HG03095 (cell line): Measurements from ENCODE around the gene TMEM72.
"Not testable (repeated sequence)": the region's sequence is repeated elsewhere in the genome, so short reads cannot be mapped to it uniquely, and the experiment has no call there.

Experiments
- ATAC-seq: cut with Tn5 transposase; IDR thresholded peaks from one replicate; pipeline ENCODE4 v1.9.1; 2021; ENCODE audit warnings: moderate library complexity; ENCODE audit not compliant: unreplicated experiment

Gene TMEM72

GRCh38 chr10:44911081-44911540, at the start of gene TMEM72:
Gene TMEM72, plus strand, starts transcription at chr10:44911337. Its CDS starts 176 bp downstream, at chr10:44911513.
- no peak for ATAC-seq

- ATAC-seq, result no peak
These were observed 49.0 kb upstream of the TMEM72 start for GRCh38 chr10:44862006-44862751.

- ATAC-seq, result no peak
These were observed 48.2 kb upstream of the TMEM72 start for GRCh38 chr10:44862924-44863323.

DNA sequence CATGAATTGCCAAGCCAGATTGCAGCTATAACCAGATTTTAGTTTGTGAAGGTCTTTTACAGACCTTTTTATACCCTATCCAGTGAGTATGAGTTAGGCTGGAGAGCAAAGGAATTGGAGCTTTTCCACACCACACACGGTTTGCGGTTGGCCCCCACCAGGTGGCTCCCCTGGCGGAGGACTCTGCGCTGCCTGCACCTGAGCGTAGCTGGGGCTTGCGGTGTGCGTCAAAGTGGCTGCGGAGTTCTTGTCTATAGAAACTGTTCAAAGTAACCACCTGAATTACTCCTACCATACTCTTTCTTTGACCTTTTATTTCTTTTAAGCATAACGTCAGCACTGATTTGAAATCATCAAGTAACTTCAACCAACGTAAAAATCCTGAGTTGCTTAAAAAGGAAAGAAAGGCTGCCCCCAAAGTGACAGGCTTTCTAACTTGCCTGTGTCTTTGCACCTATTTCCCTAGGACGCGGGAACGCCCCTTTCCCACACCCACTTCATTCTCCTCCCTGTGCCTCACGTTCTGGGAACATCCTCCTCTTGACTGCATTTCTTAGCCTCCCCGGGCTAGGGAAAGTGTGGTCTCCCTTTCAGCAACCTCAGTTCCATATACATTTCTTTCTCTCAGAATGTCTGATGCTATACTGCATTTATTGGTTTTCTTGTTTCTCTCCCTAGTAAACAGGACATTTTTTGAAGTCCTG, 47.6 kb upstream of the TMEM72 start:
- no peak for ATAC-seq

GRCh38 chr10:44864051-44864450, 47.1 kb upstream of the TMEM72 start:
- no peak for ATAC-seq

DNA sequence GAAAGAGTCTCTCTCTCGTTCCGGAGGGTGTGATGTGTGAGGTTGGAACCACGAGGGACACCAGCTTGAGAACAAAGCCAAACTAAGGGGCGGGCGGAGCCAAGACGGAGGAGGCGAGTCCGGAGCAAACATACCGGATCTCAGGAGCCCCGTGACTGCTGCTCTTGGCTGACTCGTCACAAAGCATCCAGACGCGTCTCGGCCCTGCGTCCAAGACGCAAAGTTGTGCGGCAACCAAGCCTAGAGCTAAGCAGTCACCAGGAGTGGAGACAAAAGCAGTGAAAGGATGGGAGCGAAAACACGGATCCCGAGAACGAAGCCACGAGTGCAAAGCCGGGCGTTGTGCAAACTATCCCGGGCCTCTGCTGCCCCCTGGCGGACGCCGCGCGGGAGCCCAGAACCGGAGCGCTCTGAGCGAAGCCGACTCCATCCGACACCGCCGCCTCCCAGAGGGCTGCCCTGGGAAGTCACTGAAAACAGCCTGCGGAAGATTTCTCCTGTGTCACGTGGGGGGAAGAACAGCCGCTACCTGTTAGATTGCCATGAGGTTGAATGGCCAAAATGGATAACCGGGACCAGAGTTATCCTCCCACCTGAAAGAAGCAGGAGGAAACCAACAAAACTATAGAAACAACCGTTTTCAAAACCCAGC, 46.4 kb upstream of the TMEM72 start:
- peak; percentile 88 for ATAC-seq

DNA sequence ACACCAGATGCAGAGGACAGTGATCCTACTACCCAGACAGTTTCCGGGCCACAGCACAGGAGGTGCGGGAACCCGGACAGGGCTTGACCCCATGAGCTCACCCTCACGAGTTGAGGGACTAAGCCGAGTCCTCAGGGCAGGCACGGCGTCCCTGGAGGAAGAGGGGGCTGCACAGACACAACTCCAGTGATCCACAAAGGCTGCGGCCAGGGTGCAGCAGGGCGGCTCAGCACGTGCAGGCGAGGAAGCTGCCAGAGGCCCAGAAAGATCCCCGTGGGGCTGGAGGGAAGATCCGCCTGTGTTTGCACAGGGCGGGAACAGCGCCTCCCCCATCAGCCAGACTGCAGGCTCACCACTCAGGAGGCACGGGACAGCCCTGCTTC, 45.9 kb upstream of the TMEM72 start:
- no peak for ATAC-seq

GRCh38 chr10:44866367-44866766, 44.8 kb upstream of the TMEM72 start:
- not testable (repeated sequence) for ATAC-seq

DNA sequence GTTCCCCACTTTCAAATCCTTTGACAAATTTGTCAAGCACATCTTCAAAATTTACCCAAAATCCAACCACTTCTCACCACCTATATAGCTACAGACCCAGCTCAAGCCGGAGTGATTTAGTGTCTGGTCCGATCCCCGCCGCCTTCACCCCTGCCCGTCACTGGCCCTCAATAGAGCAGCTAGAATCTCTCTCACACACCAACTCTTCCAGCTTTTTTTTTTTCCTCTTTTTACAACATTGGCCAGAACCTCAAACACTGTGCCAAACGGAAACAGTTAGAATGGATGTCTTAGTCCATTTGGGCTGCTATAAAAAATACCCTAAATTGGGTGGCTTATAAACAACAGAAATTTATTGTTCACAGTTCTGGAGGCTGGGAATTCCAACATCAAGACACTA, 41.1 kb upstream of the TMEM72 start:
- no peak for ATAC-seq

- no peak for ATAC-seq
These were observed 38.0 kb upstream of the TMEM72 start for GRCh38 chr10:44873160-44873559.

- no peak for ATAC-seq
These were observed 37.0 kb upstream of the TMEM72 start for GRCh38 chr10:44874166-44874565.

GRCh38 chr10:44878706-44879530, 32.2 kb upstream of the TMEM72 start:
- ATAC-seq, result peak; percentile 84

DNA sequence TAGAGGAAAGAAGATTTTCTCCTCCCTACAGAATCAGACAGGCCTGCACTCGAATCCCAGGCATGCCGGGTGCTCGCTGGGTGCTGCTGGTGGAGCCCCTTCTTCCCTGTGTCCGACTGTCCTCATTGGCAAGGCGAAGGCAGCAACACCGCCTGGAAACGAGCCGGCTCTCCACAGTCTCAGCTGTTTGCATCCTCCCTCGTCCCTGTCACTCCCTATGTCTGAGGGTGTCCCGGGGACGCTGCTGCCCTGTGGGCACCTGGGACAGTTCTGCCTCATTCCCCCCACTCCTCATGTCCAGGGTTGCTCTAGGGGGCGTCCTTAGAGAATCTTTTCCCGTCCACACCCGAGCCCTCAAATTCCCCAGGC, 31.6 kb upstream of the TMEM72 start:
- ATAC-seq, result no peak

- no peak for ATAC-seq
These were observed 30.9 kb upstream of the TMEM72 start for GRCh38 chr10:44880090-44880715.

DNA sequence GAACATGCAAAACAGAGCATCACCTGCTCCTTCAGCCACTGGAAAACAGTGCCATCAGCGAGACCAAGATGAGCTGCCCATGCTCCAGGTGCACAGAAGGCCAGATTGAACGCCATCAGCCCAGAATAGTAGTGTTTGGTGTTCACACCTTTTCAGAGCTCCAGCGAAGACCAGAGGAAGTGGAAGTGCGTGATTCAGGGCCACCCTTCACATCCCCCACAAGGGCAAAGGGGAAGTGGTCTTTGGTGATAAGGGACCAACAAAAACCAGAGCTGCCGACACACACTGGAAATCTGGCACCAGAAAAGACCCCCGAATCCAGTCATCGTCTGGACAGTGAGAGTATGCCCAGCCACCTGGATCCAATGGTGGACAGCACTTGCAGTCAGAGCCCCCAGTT, 29.5 kb upstream of the TMEM72 start:
- ATAC-seq, result no peak

DNA sequence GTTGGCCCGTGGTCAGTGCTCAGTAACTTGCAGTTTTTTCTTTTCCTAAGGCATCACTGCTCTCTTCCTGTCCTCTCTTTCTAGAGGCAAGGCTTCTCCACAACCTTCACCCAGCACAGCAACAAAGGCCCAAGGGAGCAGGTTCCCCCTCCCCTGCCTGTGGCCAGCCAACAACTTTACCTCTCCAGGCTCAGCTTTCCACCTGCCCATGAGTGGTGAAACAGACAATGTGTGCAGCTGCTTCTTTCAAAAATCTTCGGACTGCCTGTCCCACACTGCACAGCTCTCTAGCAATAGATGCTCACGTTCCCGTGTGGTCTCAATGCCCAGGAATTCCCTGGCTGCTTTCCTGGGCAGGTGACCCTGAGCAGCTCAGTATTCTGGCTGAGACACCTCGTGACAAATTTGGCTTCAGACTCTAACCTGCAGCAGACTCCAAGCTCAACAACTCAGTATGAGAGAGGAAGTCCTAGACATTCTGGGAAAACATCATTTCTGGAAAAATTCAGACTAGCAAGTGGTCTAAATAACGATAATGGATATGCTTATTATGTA, 28.9 kb upstream of the TMEM72 start:
- no peak for ATAC-seq

DNA sequence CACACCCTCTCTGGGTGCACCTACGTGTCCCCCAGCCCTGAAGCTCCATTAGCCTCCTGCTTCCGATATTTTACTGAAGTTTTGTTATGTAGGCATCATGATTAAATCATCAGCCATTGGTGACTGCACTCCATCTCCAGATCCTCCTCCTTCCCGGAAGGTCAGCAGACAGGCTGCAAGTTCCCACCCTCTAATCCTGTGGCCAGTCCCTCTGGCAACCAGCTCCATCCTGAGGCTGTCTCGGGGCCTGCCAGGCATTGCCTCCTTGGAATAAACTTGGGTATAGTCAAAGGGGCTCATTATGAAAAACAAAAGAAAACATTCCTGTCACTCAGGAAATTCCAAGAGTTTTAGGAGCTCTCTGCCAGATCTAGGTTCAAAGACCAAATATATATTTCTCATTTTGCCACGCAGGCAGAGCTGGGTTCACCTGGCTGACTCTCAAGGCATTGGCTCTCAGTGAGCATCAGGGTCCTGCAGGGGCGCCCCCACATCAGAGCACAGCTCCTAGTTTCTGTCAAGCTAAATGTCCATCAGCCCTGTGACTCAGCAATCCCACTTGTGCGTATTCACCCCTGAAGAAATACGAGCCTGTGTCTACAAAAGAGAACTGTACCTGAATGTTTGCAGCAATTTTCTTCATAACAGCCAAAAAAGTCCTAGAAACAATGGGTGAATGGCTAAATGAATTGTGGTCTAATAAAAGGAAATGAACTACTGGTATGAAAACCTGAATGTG, 27.4 kb upstream of the TMEM72 start:
- ATAC-seq, result no peak

- no peak for ATAC-seq
These were observed 25.4 kb upstream of the TMEM72 start for GRCh38 chr10:44885710-44886109.

GRCh38 chr10:44886966-44887365, 24.2 kb upstream of the TMEM72 start:
- ATAC-seq, result no peak

DNA sequence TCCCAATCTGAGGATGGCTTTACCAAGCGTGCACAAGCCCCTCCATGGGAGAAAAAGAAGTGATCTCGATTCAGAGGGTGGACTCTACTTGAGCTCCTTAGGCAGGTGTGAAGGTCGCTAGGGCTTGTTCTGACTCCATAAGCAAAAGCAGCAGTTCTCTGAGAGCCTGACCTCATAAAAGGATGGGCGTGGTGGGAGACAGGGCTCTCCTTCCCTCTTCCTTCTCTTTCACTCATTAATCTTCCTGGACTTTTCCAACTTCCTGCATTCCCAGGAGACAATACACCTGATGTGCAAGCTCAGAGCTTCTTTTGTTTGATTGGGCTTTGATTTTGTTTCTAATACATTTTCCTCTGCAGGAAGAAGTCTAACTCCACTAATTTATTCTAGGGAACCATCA, 22.3 kb upstream of the TMEM72 start:
- no peak for ATAC-seq
